ENCODE measurements around the gene CAST. TPM values are rescaled to one million over a fixed set of nuclear protein-coding genes. Genes with fewer than 3 reads are reported as not detected.
"Not testable (repeated sequence)": the region's sequence is repeated elsewhere in the genome, so short reads cannot be mapped to it uniquely, and the experiment has no call there.

Gene CAST
- total RNA-seq, 1 experiment from 2014 or later, result 418 TPM

- TF ChIP-seq, protein P1, sequence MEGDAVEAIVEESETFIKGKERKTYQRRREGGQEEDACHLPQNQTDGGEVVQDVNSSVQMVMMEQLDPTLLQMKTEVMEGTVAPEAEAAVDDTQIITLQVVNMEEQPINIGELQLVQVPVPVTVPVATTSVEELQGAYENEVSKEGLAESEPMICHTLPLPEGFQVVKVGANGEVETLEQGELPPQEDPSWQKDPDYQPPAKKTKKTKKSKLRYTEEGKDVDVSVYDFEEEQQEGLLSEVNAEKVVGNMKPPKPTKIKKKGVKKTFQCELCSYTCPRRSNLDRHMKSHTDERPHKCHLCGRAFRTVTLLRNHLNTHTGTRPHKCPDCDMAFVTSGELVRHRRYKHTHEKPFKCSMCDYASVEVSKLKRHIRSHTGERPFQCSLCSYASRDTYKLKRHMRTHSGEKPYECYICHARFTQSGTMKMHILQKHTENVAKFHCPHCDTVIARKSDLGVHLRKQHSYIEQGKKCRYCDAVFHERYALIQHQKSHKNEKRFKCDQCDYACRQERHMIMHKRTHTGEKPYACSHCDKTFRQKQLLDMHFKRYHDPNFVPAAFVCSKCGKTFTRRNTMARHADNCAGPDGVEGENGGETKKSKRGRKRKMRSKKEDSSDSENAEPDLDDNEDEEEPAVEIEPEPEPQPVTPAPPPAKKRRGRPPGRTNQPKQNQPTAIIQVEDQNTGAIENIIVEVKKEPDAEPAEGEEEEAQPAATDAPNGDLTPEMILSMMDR (IDR thresholded peaks at IDR 0.05; ENCODE audit: insufficient read depth in 1 of 2, low read depth in 1 of 2, low read length in 1 of 2, severe bottlenecking in 1 of 2, unreplicated experiment in 1 of 2), result no peak
- no peak overlapping the region for H3K4me3 ChIP-seq (ENCODE audit: low read depth, low read length)
- H3K27me3 ChIP-seq (replicated peaks; ENCODE audit: control insufficient read depth, insufficient read depth, low read length), result no peaks in the 10 kb centered on the region
- no peak for DNase-seq
- H3K9me3 Mint-ChIP-seq (ENCODE audit: unreplicated experiment), result no peaks in the 10 kb centered on the region
- peaks cover 33% of the 10 kb centered on the region for H3K36me3 Mint-ChIP-seq (ENCODE audit: insufficient read depth, unreplicated experiment)
- H3K4me1 Mint-ChIP-seq (ENCODE audit: low read depth, unreplicated experiment), result peaks cover 17% of the 10 kb centered on the region
- no peak overlapping the region for H3K4me3 Mint-ChIP-seq (ENCODE audit: unreplicated experiment)
- ChIA-PET CTCF (no interaction called here), POLR2A (no interaction called here)
- intact Hi-C loops (cut with micrococcal nuclease; ENCODE audit: unreplicated experiment), result no loop called here
- peaks cover 7% of the 10 kb centered on the region; the same call in 1 of the 2 replicates for H3K4me1 ChIP-seq
- H3K27me3 Mint-ChIP-seq (ENCODE audit: insufficient read depth, unreplicated experiment), result no peaks in the 10 kb centered on the region
- H3K36me3 ChIP-seq (ENCODE audit: control insufficient read depth, insufficient read depth, low read length), result peaks cover 2% of the 10 kb centered on the region; the same call in 1 of the 2 replicates
- no peak overlapping the region for H3K27ac Mint-ChIP-seq (ENCODE audit: unreplicated experiment)
- H3K9me3 ChIP-seq, result no peaks in the 10 kb centered on the region
- no TSS peak for BruUV-seq (replicated peaks)
Measured at GRCh38 chr5:96794757-96795156, 132.6 kb downstream of the CAST start.

- POLR2A ChIA-PET, result no interaction called here
Measured at GRCh38 chr5:96795626-96796025, 133.4 kb downstream of the CAST start.

DNA sequence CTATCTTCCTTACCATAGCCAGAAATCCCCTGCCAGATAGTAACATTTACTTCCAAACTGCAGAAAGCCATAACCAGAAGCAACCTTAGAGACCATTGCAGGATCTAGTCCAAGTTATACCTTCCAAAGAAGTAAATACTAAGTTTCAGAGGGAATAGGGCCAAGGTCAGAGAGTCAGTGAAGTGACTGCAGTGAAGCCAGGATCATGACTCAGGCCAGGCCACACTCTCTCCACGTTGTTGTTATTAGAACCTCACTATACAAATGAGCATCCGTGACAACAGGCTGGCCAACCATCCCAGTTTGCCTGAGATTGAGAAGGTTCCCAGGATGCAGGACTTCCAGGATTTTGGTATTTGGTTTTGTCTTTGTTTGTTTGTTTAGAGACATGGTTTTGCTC is 134.3 kb downstream of the CAST start:
- H3K27me3 Mint-ChIP-seq (ENCODE audit: insufficient read depth, unreplicated experiment), result no peaks in the 10 kb centered on the region
- TF ChIP-seq, protein P1 (IDR thresholded peaks at IDR 0.05; ENCODE audit: insufficient read depth in 1 of 2, low read depth in 1 of 2, low read length in 1 of 2, severe bottlenecking in 1 of 2, unreplicated experiment in 1 of 2), result no peak
- H3K4me3 Mint-ChIP-seq (ENCODE audit: unreplicated experiment), result no peak overlapping the region

More at GRCh38 chr5:96795626-96796025, 133.4 kb downstream of the CAST start:
- H3K9me3 ChIP-seq, result no peaks in the 10 kb centered on the region
- H3K27me3 ChIP-seq (replicated peaks; ENCODE audit: control insufficient read depth, insufficient read depth, low read length), result no peaks in the 10 kb centered on the region
- H3K27ac Mint-ChIP-seq (ENCODE audit: unreplicated experiment), result no peak overlapping the region
- H3K4me3 Mint-ChIP-seq (ENCODE audit: unreplicated experiment), result no peak overlapping the region
- TF ChIP-seq, protein P1 (IDR thresholded peaks at IDR 0.05; ENCODE audit: insufficient read depth in 1 of 2, low read depth in 1 of 2, low read length in 1 of 2, severe bottlenecking in 1 of 2, unreplicated experiment in 1 of 2), result no peak
- H3K36me3 ChIP-seq (ENCODE audit: control insufficient read depth, insufficient read depth, low read length), result peaks cover 2% of the 10 kb centered on the region; the same call in 1 of the 2 replicates
- H3K27me3 Mint-ChIP-seq (ENCODE audit: insufficient read depth, unreplicated experiment), result no peaks in the 10 kb centered on the region
- intact Hi-C loops (cut with micrococcal nuclease; ENCODE audit: unreplicated experiment), result no loop called here
- BruUV-seq (replicated peaks), result no TSS peak
- no peak overlapping the region for H3K4me3 ChIP-seq (ENCODE audit: low read depth, low read length)
- peaks cover 28% of the 10 kb centered on the region for H3K36me3 Mint-ChIP-seq (ENCODE audit: insufficient read depth, unreplicated experiment)
- H3K9me3 Mint-ChIP-seq (ENCODE audit: unreplicated experiment), result no peaks in the 10 kb centered on the region
- H3K4me1 Mint-ChIP-seq (ENCODE audit: low read depth, unreplicated experiment), result peaks cover 16% of the 10 kb centered on the region
- no peak for DNase-seq
- peaks cover 7% of the 10 kb centered on the region; the same call in 1 of the 2 replicates for H3K4me1 ChIP-seq
- CTCF ChIA-PET, result no interaction called here

DNA sequence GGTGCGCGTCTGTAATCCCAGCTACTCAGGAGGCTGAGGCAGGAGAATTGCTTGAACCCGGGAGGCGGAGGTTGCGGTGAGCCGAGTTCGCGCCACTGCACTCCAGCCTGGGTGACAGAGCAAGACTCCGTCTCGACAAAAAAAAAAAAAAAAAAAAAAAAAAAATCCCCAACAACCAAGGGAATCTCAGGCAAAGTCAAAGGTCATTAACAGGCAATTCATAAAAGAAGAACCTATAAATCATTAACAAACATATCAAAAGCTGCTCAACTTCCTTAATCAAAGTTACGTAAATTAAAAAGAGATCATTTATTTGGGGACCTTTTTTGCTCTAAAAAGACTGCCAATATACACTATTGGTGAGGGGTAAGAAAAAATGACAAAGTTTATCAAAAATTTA is 139.5 kb downstream of the CAST start:
- BruUV-seq (replicated peaks); intact Hi-C loops (cut with micrococcal nuclease; ENCODE audit: unreplicated experiment); H3K4me3 Mint-ChIP-seq (ENCODE audit: unreplicated experiment); H3K9me3 ChIP-seq; H3K27me3 ChIP-seq (replicated peaks; ENCODE audit: control insufficient read depth, insufficient read depth, low read length); DNase-seq; H3K27me3 Mint-ChIP-seq (ENCODE audit: insufficient read depth, unreplicated experiment); H3K36me3 ChIP-seq (ENCODE audit: control insufficient read depth, insufficient read depth, low read length); POLR2A ChIA-PET; H3K27ac Mint-ChIP-seq (ENCODE audit: unreplicated experiment); H3K9me3 Mint-ChIP-seq (ENCODE audit: unreplicated experiment); H3K4me3 ChIP-seq (ENCODE audit: low read depth, low read length): not testable (repeated sequence)
- H3K36me3 Mint-ChIP-seq (ENCODE audit: insufficient read depth, unreplicated experiment), result peaks cover 27% of the 10 kb centered on the region
- H3K4me1 ChIP-seq, result peaks cover 11% of the 10 kb centered on the region
- H3K4me1 Mint-ChIP-seq (ENCODE audit: low read depth, unreplicated experiment), result peaks cover 22% of the 10 kb centered on the region
- CTCF ChIA-PET, result interaction anchor here (0.6 kb wide), 1 partner anchor 206 kb away, joined by 5 read pairs; no protein-coding TSS in a partner anchor

More for the DNA sequence above, 134.3 kb downstream of the CAST start:
- H3K36me3 ChIP-seq (ENCODE audit: control insufficient read depth, insufficient read depth, low read length), result no peaks in the 10 kb centered on the region; the same call in 1 of the 2 replicates
- POLR2A ChIA-PET, result no interaction called here
- Mint-ChIP-seq H3K4me1 (ENCODE audit: low read depth, unreplicated experiment) (peaks cover 7% of the 10 kb centered on the region), H3K27ac (ENCODE audit: unreplicated experiment) (no peak overlapping the region), H3K9me3 (ENCODE audit: unreplicated experiment) (no peaks in the 10 kb centered on the region), H3K36me3 (ENCODE audit: insufficient read depth, unreplicated experiment) (peaks cover 27% of the 10 kb centered on the region)
- H3K9me3 ChIP-seq, result no peaks in the 10 kb centered on the region
- no peak overlapping the region for H3K4me3 ChIP-seq (ENCODE audit: low read depth, low read length)
- intact Hi-C loops (cut with micrococcal nuclease; ENCODE audit: unreplicated experiment), result no loop called here
- CTCF ChIA-PET, result no interaction called here
- no TSS peak for BruUV-seq (replicated peaks)
- no peaks in the 10 kb centered on the region for H3K27me3 ChIP-seq (replicated peaks; ENCODE audit: control insufficient read depth, insufficient read depth, low read length)
- no peak for DNase-seq
- H3K4me1 ChIP-seq, result peaks cover 3% of the 10 kb centered on the region; the same call in 1 of the 2 replicates

Data from Caco-2 (cell line).